PC-9 (cell line): ENCODE measurements around the gene CDH18. TPM values are rescaled to one million over a fixed set of nuclear protein-coding genes. Genes with fewer than 3 reads are reported as not detected.

Experiments used
- BruUV-seq: library from RNA; stranded (reverse); fragments of 400-500 nt; replicated peaks from 2 replicates; lab custom pipeline; 2021; lab: Mats Ljungman, UMichigan
- CTCF ChIA-PET: fragments of 300-600 bp; sonication (Branson Sonifier 250); formaldehyde crosslinking; loops from one replicate; lab custom pipeline; 2022; ENCODE audit warnings: antibody characterized with exemption; lab: Charles Lee
- POLR2A ChIA-PET: fragments of 300-600 bp; sonication (Branson Sonifier 250); formaldehyde crosslinking; loops from one replicate; lab custom pipeline; 2022; ENCODE audit warnings: antibody characterized with exemption; ENCODE audit not compliant: unreplicated experiment; lab: Charles Lee
- DNase-seq, 2 experiments: peaks; one replicate each; pipeline versions ENCODE4 v3.0.0 to v3.0.0-alpha.2; 2015 to 2022; ENCODE audit warnings: mixed read lengths in 1 of 2
- H2AFZ ChIP-seq: fragments of 200-600 bp; sonication (generic); 2 replicates; pipeline ENCODE4 v1.8.1; 2017; ENCODE audit warnings: antibody characterized with exemption
- H3F3A ChIP-seq: fragments of 200-600 bp; sonication (generic); 2 replicates; pipeline ENCODE4 v1.8.1; 2017; ENCODE audit warnings: antibody characterized with exemption, mild to moderate bottlenecking, low read depth; ENCODE audit not compliant: insufficient read depth
- H3K27ac ChIP-seq: fragments of 200-600 bp; sonication (generic); 2 replicates; pipeline ENCODE4 v1.6.1; 2016; ENCODE audit warnings: mixed run types
- H3K27me3 ChIP-seq: fragments of 200-600 bp; sonication (generic); 2 replicates; pipeline ENCODE4 v1.6.1; 2016; ENCODE audit warnings: low read depth, mixed run types; ENCODE audit not compliant: insufficient read depth
- H3K36me3 ChIP-seq: fragments of 200-600 bp; sonication (generic); 2 replicates; pipeline ENCODE4 v1.6.1; 2016; ENCODE audit warnings: low read depth, mixed run types
- H3K4me1 ChIP-seq: fragments of 200-600 bp; sonication (generic); replicated peaks from 2 replicates; pipeline ENCODE4 v1.6.1; 2016; ENCODE audit warnings: mixed run types; ENCODE audit not compliant: insufficient read depth
- H3K4me2 ChIP-seq: fragments of 200-600 bp; sonication (generic); 2 replicates; pipeline ENCODE4 v1.6.1; 2017; ENCODE audit warnings: mixed run types
- H3K4me3 ChIP-seq: fragments of 200-600 bp; sonication (generic); 2 replicates; pipeline ENCODE4 v1.6.1; 2016; ENCODE audit warnings: mixed run types
- H3K79me2 ChIP-seq: fragments of 200-600 bp; sonication (generic); 2 replicates; pipeline ENCODE4 v1.6.1; 2017; ENCODE audit warnings: low read depth, mixed run types
- H3K9me2 ChIP-seq: fragments of 200-600 bp; sonication (generic); 2 replicates; pipeline ENCODE4 v1.8.1; 2017; ENCODE audit warnings: mild to moderate bottlenecking; ENCODE audit not compliant: insufficient read depth
- H3K9me3 ChIP-seq: fragments of 200-600 bp; sonication (generic); 2 replicates; pipeline ENCODE4 v1.8.1; 2016; ENCODE audit warnings: low read depth; ENCODE audit not compliant: insufficient read depth
- H4K20me1 ChIP-seq: fragments of 200-600 bp; sonication (generic); 2 replicates; pipeline ENCODE4 v1.8.1; 2017; ENCODE audit not compliant: insufficient read depth
- EZH2 ChIP-seq: fragments of 200-600 bp; sonication (generic); IDR thresholded peaks from 2 replicates; pipeline ENCODE4 v1.8.0; 2017; ENCODE audit warnings: antibody characterized with exemption, low read depth
- intact Hi-C: fragments of 100-400 bp; cut with micrococcal nuclease; formaldehyde crosslinking; loops from one replicate; pipeline ENCODE4 v1.10.0; 2022; ENCODE audit not compliant: unreplicated experiment
- total RNA-seq: library from RNA; stranded (reverse); gene quantifications from 2 replicates; pipeline ENCODE4 v1.2.3, GENCODE V29; 2021
- TF ChIP-seq, protein P1 (sequence below): fragments of 200-600 bp; sonication (generic); conservative IDR thresholded peaks from 2 replicates; pipeline ENCODE4 v1.6.1; 2017; ENCODE audit warnings: mixed run types, antibody characterized with exemption, mild to moderate bottlenecking, moderate library complexity

CDH18 gene
- total RNA-seq, 1 experiment from 2014 or later: not detected

DNA sequence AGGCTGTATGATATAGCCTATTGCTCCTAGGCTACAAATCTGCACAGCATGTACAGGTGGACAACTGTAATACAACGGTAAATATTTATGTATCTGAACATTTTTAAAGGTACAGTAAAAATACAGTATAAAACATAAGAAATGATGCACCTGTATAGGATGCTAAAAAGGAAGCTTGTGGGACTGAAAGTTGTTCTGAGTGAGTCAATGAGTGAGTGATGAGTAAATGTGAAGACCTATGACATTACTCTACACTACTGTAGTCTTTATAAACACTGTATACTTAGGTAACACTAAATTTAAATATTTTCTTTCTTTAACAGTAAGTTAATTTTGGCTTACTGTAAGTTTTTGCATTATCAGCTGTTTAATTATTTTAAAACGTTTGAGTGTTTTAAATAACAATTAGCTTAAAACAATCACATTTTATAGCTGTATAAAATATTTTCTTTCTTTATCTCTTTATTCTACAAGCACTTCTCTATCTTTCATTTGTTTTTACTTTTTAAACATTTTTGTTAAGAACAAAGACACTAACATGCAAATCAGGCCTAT lies 28.1 kb downstream of the CDH18 start:
- Histone ChIP-seq H3K4me2 (no peak overlapping the region), H4K20me1 (no peaks in the 10 kb centered on the region), H3K27me3 (no peaks in the 10 kb centered on the region), H3F3A (no peaks in the 10 kb centered on the region), H3K9me3 (no peaks in the 10 kb centered on the region), H3K27ac (no peak overlapping the region), H3K9me2 (no peaks in the 10 kb centered on the region), H3K79me2 (no peaks in the 10 kb centered on the region), H3K4me1 (no peaks in the 10 kb centered on the region), H3K4me3 (no peak overlapping the region), H3K36me3 (no peaks in the 10 kb centered on the region), H2AFZ (no peak overlapping the region)
- ChIA-PET POLR2A (no interaction called here), CTCF (no interaction called here)
- no peak for TF ChIP-seq EZH2
- TF ChIP-seq, protein P1, sequence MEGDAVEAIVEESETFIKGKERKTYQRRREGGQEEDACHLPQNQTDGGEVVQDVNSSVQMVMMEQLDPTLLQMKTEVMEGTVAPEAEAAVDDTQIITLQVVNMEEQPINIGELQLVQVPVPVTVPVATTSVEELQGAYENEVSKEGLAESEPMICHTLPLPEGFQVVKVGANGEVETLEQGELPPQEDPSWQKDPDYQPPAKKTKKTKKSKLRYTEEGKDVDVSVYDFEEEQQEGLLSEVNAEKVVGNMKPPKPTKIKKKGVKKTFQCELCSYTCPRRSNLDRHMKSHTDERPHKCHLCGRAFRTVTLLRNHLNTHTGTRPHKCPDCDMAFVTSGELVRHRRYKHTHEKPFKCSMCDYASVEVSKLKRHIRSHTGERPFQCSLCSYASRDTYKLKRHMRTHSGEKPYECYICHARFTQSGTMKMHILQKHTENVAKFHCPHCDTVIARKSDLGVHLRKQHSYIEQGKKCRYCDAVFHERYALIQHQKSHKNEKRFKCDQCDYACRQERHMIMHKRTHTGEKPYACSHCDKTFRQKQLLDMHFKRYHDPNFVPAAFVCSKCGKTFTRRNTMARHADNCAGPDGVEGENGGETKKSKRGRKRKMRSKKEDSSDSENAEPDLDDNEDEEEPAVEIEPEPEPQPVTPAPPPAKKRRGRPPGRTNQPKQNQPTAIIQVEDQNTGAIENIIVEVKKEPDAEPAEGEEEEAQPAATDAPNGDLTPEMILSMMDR: no peak
- intact Hi-C loops: no loop called here
- DNase-seq: no peak
- no TSS peak for BruUV-seq

DNA sequence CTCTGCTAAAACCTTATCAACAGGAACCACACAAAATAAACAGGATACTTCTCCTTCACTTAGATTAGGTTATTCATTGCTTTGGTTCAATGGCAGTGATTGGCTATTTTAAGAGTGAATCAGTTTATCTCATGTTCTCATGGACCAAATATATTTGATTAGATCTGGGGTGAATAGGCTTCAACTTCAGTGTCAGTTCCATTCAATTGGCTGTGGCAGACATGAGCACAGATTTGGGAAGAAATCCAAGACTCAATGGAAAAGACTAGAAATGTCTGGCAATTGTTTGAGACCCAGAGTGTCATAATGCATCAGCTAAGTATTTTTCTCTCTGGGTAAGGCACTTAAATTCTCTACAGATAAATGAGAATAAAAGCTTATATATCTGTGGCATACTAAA lies 37.1 kb downstream of the CDH18 start:
- no peaks in the 10 kb centered on the region for H3K27me3 ChIP-seq
- no peaks in the 10 kb centered on the region for H3K36me3 ChIP-seq
- TF ChIP-seq, protein P1: no peak
- H3K4me2 ChIP-seq: no peak overlapping the region
- H3K4me1 ChIP-seq: no peaks in the 10 kb centered on the region
- no peak overlapping the region for H3K4me3 ChIP-seq
- H3K9me3 ChIP-seq: no peaks in the 10 kb centered on the region
- no peaks in the 10 kb centered on the region for H3K79me2 ChIP-seq
- no peaks in the 10 kb centered on the region for H4K20me1 ChIP-seq
- no TSS peak for BruUV-seq
- no peak overlapping the region for H3K27ac ChIP-seq
- ChIA-PET POLR2A (no interaction called here), CTCF (no interaction called here)
- intact Hi-C loops: no loop called here
- no peak for DNase-seq
- H2AFZ ChIP-seq: no peak overlapping the region
- no peaks in the 10 kb centered on the region for H3K9me2 ChIP-seq
- H3F3A ChIP-seq: no peaks in the 10 kb centered on the region

DNA sequence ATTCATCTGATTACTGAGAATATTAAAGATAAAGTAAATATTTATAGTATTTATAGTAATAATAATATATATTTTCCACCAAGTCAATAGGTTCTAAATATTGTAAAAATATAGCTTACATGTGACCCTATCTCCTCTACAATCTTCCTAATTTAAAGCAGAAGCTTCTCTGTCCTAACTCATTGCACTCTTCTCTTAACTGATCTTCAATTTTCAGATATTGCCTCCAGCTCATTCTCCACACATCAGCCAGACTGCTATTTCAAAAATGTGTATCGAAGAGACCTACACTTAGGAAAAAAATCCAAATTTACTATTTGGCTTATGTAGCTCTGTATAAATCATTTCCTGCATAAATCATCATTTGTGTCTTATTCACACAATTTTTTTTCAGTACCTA lies 47.8 kb downstream of the CDH18 start:
- no peaks in the 10 kb centered on the region for H4K20me1 ChIP-seq
- peaks cover 4% of the 10 kb centered on the region; the same call in 1 of the 2 replicates for H3K9me2 ChIP-seq
- no peaks in the 10 kb centered on the region for H3K27me3 ChIP-seq
- H3K9me3 ChIP-seq: no peaks in the 10 kb centered on the region
- no peaks in the 10 kb centered on the region for H3F3A ChIP-seq
- no TSS peak for BruUV-seq
- H3K4me2 ChIP-seq: no peak overlapping the region
- intact Hi-C loops: no loop called here
- no peaks in the 10 kb centered on the region for H3K36me3 ChIP-seq
- H2AFZ ChIP-seq: no peak overlapping the region
- ChIA-PET CTCF (no interaction called here), POLR2A (no interaction called here)
- no peaks in the 10 kb centered on the region for H3K79me2 ChIP-seq
- H3K27ac ChIP-seq: no peak overlapping the region
- no peaks in the 10 kb centered on the region for H3K4me1 ChIP-seq
- no peak for DNase-seq
- H3K4me3 ChIP-seq: no peak overlapping the region
- TF ChIP-seq, protein P1: no peak
- no peak for TF ChIP-seq EZH2
